NCI-H2196 treated with DMSO at 0.1 percent for 48 hours (cell line): ENCODE measurements around the gene STRIP2.
"Not testable (repeated sequence)": the region's sequence is repeated elsewhere in the genome, so short reads cannot be mapped to it uniquely, and the experiment has no call there.

Source experiments
- DNase-seq: peaks from one replicate; lab custom pipeline; 2025; ENCODE audit not compliant: unreplicated experiment; lab: John Stamatoyannopoulos, UW

STRIP2 gene

GRCh38 chr7:129524405-129524804 lies 90.2 kb downstream of the STRIP2 start:
- not testable (repeated sequence) for DNase-seq

- DNase-seq: no peak
Observed at GRCh38 chr7:129525225-129525862, 91.1 kb downstream of the STRIP2 start.

DNA sequence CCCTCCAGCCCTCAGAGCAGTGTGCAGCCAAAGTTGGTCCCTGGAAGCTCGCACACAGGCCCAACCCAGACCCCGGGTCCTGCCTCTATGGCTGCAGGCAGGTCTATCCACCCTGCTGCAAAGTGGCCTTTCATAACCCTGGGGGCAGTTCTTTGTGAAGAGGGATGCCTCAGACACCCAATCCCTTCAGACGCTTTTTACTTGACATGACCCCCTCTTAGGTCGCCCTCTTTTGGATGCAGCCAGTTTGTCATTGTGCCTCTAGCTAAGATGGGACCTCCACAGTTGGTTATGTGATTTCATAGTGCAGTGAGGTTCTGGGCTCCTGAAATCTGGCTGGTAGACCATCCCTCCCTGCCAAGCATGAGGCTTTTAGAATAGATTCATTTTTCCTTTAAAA lies 95.4 kb downstream of the STRIP2 start:
- DNase-seq: no peak

DNA sequence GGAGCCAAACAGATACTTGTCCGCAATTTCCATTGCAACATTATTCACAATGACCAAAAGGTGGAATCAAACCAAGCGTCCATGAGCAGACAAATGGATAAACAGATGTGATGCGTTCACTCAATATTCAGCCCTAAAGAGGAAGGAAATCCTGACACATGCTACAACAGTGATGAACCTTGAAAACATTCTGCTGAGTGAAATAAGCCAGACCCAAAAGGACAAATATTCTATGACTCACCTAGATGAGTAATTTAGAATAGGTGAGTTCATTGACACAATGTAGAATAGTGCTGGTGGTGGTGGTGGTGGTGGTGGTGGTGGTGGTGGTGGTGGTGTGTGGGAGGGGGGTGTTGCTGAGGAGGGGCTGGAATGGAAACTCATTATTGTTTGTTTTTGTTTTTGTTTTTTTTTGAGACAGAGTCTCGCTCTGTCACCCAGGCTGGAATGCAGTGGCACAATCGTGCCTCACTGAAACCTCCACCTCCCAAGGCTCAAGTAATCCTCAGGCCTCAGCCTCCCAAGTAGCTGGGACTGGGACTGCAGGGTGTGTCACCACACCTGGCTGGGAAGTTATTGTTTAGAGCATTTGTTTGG lies 96.7 kb downstream of the STRIP2 start:
- no peak for DNase-seq

DNA sequence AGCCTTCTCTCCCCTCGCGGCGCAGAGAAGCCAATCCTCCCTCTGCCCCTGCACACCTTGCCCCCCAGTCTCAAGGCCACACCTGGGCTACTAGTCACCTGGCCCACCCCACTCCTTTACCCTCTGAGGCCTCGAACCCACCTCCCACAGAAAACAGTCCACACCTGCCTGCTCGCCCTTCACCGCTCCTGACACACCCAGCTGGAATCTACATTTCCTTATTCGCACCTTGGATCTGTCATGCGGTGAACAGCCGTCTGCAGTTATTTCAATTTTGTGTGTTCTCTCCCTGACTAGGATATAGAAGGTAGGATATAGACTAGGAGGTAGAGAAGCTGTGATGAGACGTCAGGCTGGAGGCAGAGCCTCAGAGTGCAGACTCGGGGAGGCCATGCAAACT lies 97.5 kb downstream of the STRIP2 start:
- no peak for DNase-seq

DNA sequence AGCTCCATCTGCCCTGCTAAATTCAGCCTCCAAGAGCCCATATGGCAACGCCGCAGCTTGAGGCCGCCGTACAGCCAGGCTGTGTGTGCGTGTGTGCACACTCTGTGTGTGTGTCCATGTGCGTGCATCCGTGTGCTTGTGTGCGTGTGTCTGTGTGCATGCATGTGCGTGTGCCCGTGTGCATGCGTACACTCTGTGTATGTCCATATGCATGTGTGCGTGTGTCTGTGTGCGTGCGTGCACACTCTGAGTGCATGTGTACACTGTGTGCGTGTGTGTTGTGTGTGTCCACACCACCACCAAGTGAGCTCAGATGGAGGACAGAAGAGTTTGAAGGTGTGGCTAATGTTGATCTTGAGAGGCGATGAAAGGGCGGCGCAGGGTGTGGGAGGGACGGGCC lies 98.1 kb downstream of the STRIP2 start:
- DNase-seq: no peak

- not testable (repeated sequence) for DNase-seq
Observed at GRCh38 chr7:129534558-129535274, 100.5 kb downstream of the STRIP2 start.

DNA sequence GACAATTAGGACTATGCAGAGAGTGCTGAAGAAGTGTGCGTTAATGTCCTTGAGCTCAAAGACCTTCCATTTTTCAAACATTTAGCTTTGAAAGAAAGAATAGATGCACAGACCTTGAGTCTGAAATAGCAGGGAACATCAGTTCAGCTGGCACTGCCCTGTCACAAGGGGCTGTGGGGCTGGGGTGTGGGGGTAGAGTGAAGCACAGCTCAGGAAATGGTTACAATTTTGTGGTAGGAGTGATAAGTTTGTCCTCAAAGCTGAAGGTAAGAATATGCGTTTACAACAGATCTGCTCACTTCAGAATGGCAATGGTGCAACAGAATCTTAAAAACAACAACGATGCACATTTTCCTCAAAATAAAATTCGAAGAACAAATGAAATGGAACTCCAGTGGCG lies 101.7 kb downstream of the STRIP2 start:
- DNase-seq: no peak

- DNase-seq: no peak
Observed at GRCh38 chr7:129536323-129536722, 102.1 kb downstream of the STRIP2 start.
